CD14-positive monocyte (primary cell): ENCODE data around the gene USP54. TPM values are rescaled to one million over a fixed set of nuclear protein-coding genes. Genes with fewer than 3 reads are reported as not detected.

Experiments used
- DNase-seq, 3 donors: peaks; one replicate each; pipeline ENCODE4 v3.0.0-alpha.2; 2011 to 2022
- H2AFZ ChIP-seq: 2 replicates; pipeline ENCODE4 v1.6.0; 2012; ENCODE audit warnings: mild to moderate bottlenecking, low read depth, low read length, inconsistent platforms; ENCODE audit not compliant: insufficient read depth, poor library complexity, severe bottlenecking
- H3K27ac ChIP-seq, 2 donors: 1 replicate in 1 of 2; 2 replicates in 1 of 2; pipeline ENCODE4 v1.5.1; 2012 to 2013; ENCODE audit warnings: low read length in 2 of 2, control low read depth in 1 of 2, inconsistent platforms in 1 of 2, low read depth in 1 of 2, mild to moderate bottlenecking in 1 of 2
- H3K27me3 ChIP-seq, 2 donors: one replicate each; pipeline versions ENCODE4 v1.6.0 to v1.6.1; 2011 to 2013; ENCODE audit warnings: low read length in 2 of 2; ENCODE audit not compliant: control insufficient read depth in 2 of 2, insufficient read depth in 2 of 2
- H3K36me3 ChIP-seq, 2 donors: replicated peaks in 1 of 2; 1 replicate in 1 of 2; 2 replicates in 1 of 2; pipeline versions ENCODE4 v1.5.1 to v1.6.1; 2012 to 2013; ENCODE audit warnings: low read length in 2 of 2, control low read depth in 1 of 2, inconsistent platforms in 1 of 2, mild to moderate bottlenecking in 1 of 2; ENCODE audit not compliant: insufficient read depth in 2 of 2, control insufficient read depth in 1 of 2
- H3K4me1 ChIP-seq, 2 donors: 1 replicate in 1 of 2; 2 replicates in 1 of 2; pipeline versions ENCODE4 v1.5.1 to v1.6.1; 2012 to 2013; ENCODE audit warnings: low read length in 2 of 2, control low read depth in 1 of 2, inconsistent platforms in 1 of 2, mild to moderate bottlenecking in 1 of 2, moderate library complexity in 1 of 2; ENCODE audit not compliant: insufficient read depth in 2 of 2, control insufficient read depth in 1 of 2
- H3K4me2 ChIP-seq: replicated peaks from 2 replicates; pipeline ENCODE3; 2012; ENCODE audit warnings: low read length, moderate library complexity, mild to moderate bottlenecking; ENCODE audit not compliant: poor library complexity, severe bottlenecking; ENCODE audit errors: extremely low read depth
- H3K4me3 ChIP-seq, 3 experiments: fragments of 200-600 bp in 1 of 3; sonication (generic) in 1 of 3; replicated peaks in 1 of 3; 1 replicate in 2 of 3; 2 replicates in 1 of 3; pipeline ENCODE4 v1.5.1; 2011 to 2013; ENCODE audit warnings: low read length in 3 of 3, mild to moderate bottlenecking in 3 of 3, control low read depth in 2 of 3, low read depth in 2 of 3, inconsistent platforms in 1 of 3, moderate library complexity in 1 of 3
- H3K79me2 ChIP-seq: 2 replicates; pipeline ENCODE4 v1.6.0; 2012; ENCODE audit warnings: mild to moderate bottlenecking, control low read depth, inconsistent platforms, low read length, moderate library complexity; ENCODE audit not compliant: insufficient read depth
- H3K9ac ChIP-seq: 2 replicates; pipeline ENCODE4 v1.6.0; 2017; ENCODE audit warnings: low read length, mild to moderate bottlenecking; ENCODE audit not compliant: insufficient read depth, poor library complexity, severe bottlenecking
- H3K9me3 ChIP-seq, 2 donors: replicated peaks in 1 of 2; 1 replicate in 1 of 2; 2 replicates in 1 of 2; pipeline versions ENCODE4 v1.5.1 to v1.6.1; 2012 to 2013; ENCODE audit warnings: low read length in 2 of 2, control low read depth in 1 of 2; ENCODE audit not compliant: control insufficient read depth in 1 of 2, insufficient read depth in 1 of 2
- H4K20me1 ChIP-seq: 2 replicates; pipeline ENCODE4 v1.6.0; 2012; ENCODE audit warnings: mild to moderate bottlenecking, low read length, control low read depth, moderate library complexity; ENCODE audit not compliant: insufficient read depth
- H3K27ac Mint-ChIP-seq, 7 donors: one replicate each; pipeline ENCODE4 v1.8.0; 2020; ENCODE audit warnings: mild to moderate bottlenecking in 7 of 7, mixed read lengths in 7 of 7, moderate library complexity in 6 of 7, inconsistent platforms in 2 of 7
- H3K27me3 Mint-ChIP-seq, 3 donors: one replicate each; pipeline ENCODE4 v1.8.0; 2021 to 2022; ENCODE audit warnings: low read depth in 3 of 3, mild to moderate bottlenecking in 3 of 3, mixed read lengths in 3 of 3, moderate library complexity in 3 of 3, inconsistent platforms in 1 of 3
- H3K36me3 Mint-ChIP-seq, 2 donors: one replicate each; pipeline ENCODE4 v1.8.0; 2020; ENCODE audit warnings: mixed read lengths in 2 of 2, inconsistent platforms in 1 of 2, mild to moderate bottlenecking in 1 of 2
- H3K4me1 Mint-ChIP-seq: one replicate; pipeline ENCODE4 v1.8.0; 2020; ENCODE audit warnings: mild to moderate bottlenecking, mixed read lengths
- H3K4me3 Mint-ChIP-seq, 2 donors: one replicate each; pipeline ENCODE4 v1.8.0; 2020; ENCODE audit warnings: mild to moderate bottlenecking in 2 of 2, mixed read lengths in 2 of 2, moderate library complexity in 1 of 2
- H3K9me3 Mint-ChIP-seq, 7 donors: one replicate each; pipeline ENCODE4 v1.8.0; 2020 to 2022; ENCODE audit warnings: mixed read lengths in 7 of 7, mild to moderate bottlenecking in 6 of 7, moderate library complexity in 6 of 7, inconsistent platforms in 2 of 7
- CTCF ChIP-seq: fragments of 200-600 bp; IDR thresholded peaks from one replicate; pipeline ENCODE4 v1.8.0; 2022; ENCODE audit warnings: antibody characterized with exemption, mild to moderate bottlenecking
- whole genome bisulfite sequencing: methylation state at CpG from one replicate; pipeline ENCODE4 v1.1.5; 2013; ENCODE audit warnings: missing lambda C conversion rate; ENCODE audit not compliant: insufficient coverage; 5-methylcytosine and 5-hydroxymethylcytosine counted together
- intact Hi-C, 2 donors: fragments of 100-400 bp; cut with micrococcal nuclease; formaldehyde crosslinking; loops; one replicate each; pipeline versions ENCODE4 v1.15.0 to v1.15.1; 2023
- polyA plus RNA-seq, 3 donors: library from polyadenylated mRNA; depleted of rRNA in 1 of 3; unstranded in 2 of 3; stranded (reverse) in 1 of 3; fragments of 300-500 nt in 2 of 3; fragments of >200 nt in 1 of 3; fragmentation: Illumina TruSeq in 2 of 3; gene quantifications; 1 replicate in 2 of 3; 2 replicates in 1 of 3; pipeline ENCODE4 v1.2.3, GENCODE V29; 2012 to 2021

Gene USP54
- polyA plus RNA-seq, 3 donors: 0.28 to 2.4 (median 0.55) TPM

- H3K4me1 Mint-ChIP-seq: no peaks in the 10 kb centered on the region
- no peak overlapping the region for H3K4me3 ChIP-seq
- WGBS: 100% methylated on average over 1 of the region's 1 CpG
- no peaks in the 10 kb centered on the region for H3K4me1 ChIP-seq
- H3K9ac ChIP-seq: no peak overlapping the region
- no peak overlapping the region for H3K27ac ChIP-seq
- H3K4me2 ChIP-seq: no peak overlapping the region
- no peak overlapping the region for H3K27ac Mint-ChIP-seq
- TF ChIP-seq CTCF: no peak
- no peaks in the 10 kb centered on the region for H3K79me2 ChIP-seq
- H3K4me3 Mint-ChIP-seq: no peak overlapping the region
- H3K27me3 ChIP-seq: no peaks in the 10 kb centered on the region
- H3K36me3 ChIP-seq: no peaks in the 10 kb centered on the region
- intact Hi-C loops: no loop called here
- DNase-seq: no peak
- no peaks in the 10 kb centered on the region for H3K9me3 Mint-ChIP-seq
- no peaks in the 10 kb centered on the region for H3K36me3 Mint-ChIP-seq
- H3K27me3 Mint-ChIP-seq: no peaks in the 10 kb centered on the region
- no peaks in the 10 kb centered on the region for H3K9me3 ChIP-seq
- no peaks in the 10 kb centered on the region for H4K20me1 ChIP-seq
- H2AFZ ChIP-seq: no peak overlapping the region
Measured at GRCh38 chr10:73561192-73561591, 29.9 kb downstream of the USP54 start.

GRCh38 chr10:73559590-73559989 lies 31.6 kb downstream of the USP54 start:
- no peak overlapping the region for H2AFZ ChIP-seq
- no peaks in the 10 kb centered on the region for H3K27me3 Mint-ChIP-seq
- no peak overlapping the region for H3K4me3 ChIP-seq
- intact Hi-C loops: no loop called here
- no peaks in the 10 kb centered on the region for H3K79me2 ChIP-seq
- H4K20me1 ChIP-seq: no peaks in the 10 kb centered on the region
- no peak overlapping the region for H3K4me2 ChIP-seq
- no peaks in the 10 kb centered on the region for H3K36me3 ChIP-seq
- no peaks in the 10 kb centered on the region for H3K4me1 ChIP-seq
- H3K9me3 Mint-ChIP-seq: no peaks in the 10 kb centered on the region
- WGBS: no CpG with 5 or more reads among the region's 6 CpGs
- H3K27ac Mint-ChIP-seq: no peak overlapping the region
- no peak overlapping the region for H3K9ac ChIP-seq
- DNase-seq: no peak
- H3K4me3 Mint-ChIP-seq: no peak overlapping the region
- H3K27ac ChIP-seq: no peak overlapping the region
- no peaks in the 10 kb centered on the region for H3K27me3 ChIP-seq
- H3K4me1 Mint-ChIP-seq: no peaks in the 10 kb centered on the region
- TF ChIP-seq CTCF: no peak
- H3K36me3 Mint-ChIP-seq: no peaks in the 10 kb centered on the region
- H3K9me3 ChIP-seq: no peaks in the 10 kb centered on the region
